ENCODE measurements around the gene GPR35. TPM values are rescaled to one million over a fixed set of nuclear protein-coding genes. Genes with fewer than 3 reads are reported as not detected.

Gene GPR35
- total RNA-seq, 1 donor, result 1.1 TPM

- no peak for TF ChIP-seq CTCF (IDR thresholded peaks at IDR 0.05; ENCODE audit: extremely low read depth, low read depth, low read length)
Measured at GRCh38 chr2:240628808-240629618, 3.7 kb downstream of the GPR35 start.

GRCh38 chr2:240629619-240629967 lies 4.3 kb downstream of the GPR35 start:
- Histone ChIP-seq H3K9me3 (ENCODE audit: low read depth, low read length) (peaks cover 3% of the 10 kb centered on the region), H3K4me3 (ENCODE audit: insufficient read depth, low read length) (no peak overlapping the region), H4K20me1 (ENCODE audit: insufficient read depth, low read length) (no peaks in the 10 kb centered on the region), H3K27me3 (ENCODE audit: insufficient read depth, low read length) (no peaks in the 10 kb centered on the region), H3K4me2 (ENCODE audit: insufficient read depth, low read length) (no peak overlapping the region), H3K79me2 (ENCODE audit: insufficient read depth, low read length) (no peaks in the 10 kb centered on the region), H2AFZ (ENCODE audit: low read length) (no peak overlapping the region), H3K4me1 (ENCODE audit: insufficient read depth, low read length) (peaks cover 5% of the 10 kb centered on the region), H3K27ac (ENCODE audit: low read depth, low read length) (no peak overlapping the region), H3K36me3 (ENCODE audit: insufficient read depth, low read length) (no peaks in the 10 kb centered on the region)
- DNase-seq (ENCODE audit: insufficient read length, low spot score, missing footprints), result peak; percentile 72
- TF ChIP-seq CTCF (IDR thresholded peaks at IDR 0.05; ENCODE audit: extremely low read depth, low read depth, low read length), result no peak

More at GRCh38 chr2:240628808-240629618, 3.7 kb downstream of the GPR35 start:
- DNase-seq (ENCODE audit: insufficient read length, low spot score, missing footprints), result peak; percentile 83
- Histone ChIP-seq H3K9me3 (ENCODE audit: low read depth, low read length) (peaks cover 3% of the 10 kb centered on the region), H3K36me3 (ENCODE audit: insufficient read depth, low read length) (no peaks in the 10 kb centered on the region), H4K20me1 (ENCODE audit: insufficient read depth, low read length) (no peaks in the 10 kb centered on the region), H2AFZ (ENCODE audit: low read length) (no peak overlapping the region), H3K27ac (ENCODE audit: low read depth, low read length) (no peak overlapping the region), H3K4me2 (ENCODE audit: insufficient read depth, low read length) (no peak overlapping the region), H3K27me3 (ENCODE audit: insufficient read depth, low read length) (no peaks in the 10 kb centered on the region), H3K4me1 (ENCODE audit: insufficient read depth, low read length) (peaks cover 5% of the 10 kb centered on the region), H3K4me3 (ENCODE audit: insufficient read depth, low read length) (no peak overlapping the region), H3K79me2 (ENCODE audit: insufficient read depth, low read length) (no peaks in the 10 kb centered on the region)

- Histone ChIP-seq H4K20me1 (ENCODE audit: insufficient read depth, low read length) (no peaks in the 10 kb centered on the region), H3K4me3 (ENCODE audit: insufficient read depth, low read length) (no peak overlapping the region), H3K27me3 (ENCODE audit: insufficient read depth, low read length) (no peaks in the 10 kb centered on the region), H3K79me2 (ENCODE audit: insufficient read depth, low read length) (no peaks in the 10 kb centered on the region), H3K4me1 (ENCODE audit: insufficient read depth, low read length) (peaks cover 5% of the 10 kb centered on the region), H3K36me3 (ENCODE audit: insufficient read depth, low read length) (no peaks in the 10 kb centered on the region), H3K4me2 (ENCODE audit: insufficient read depth, low read length) (no peak overlapping the region), H2AFZ (ENCODE audit: low read length) (no peak overlapping the region), H3K27ac (ENCODE audit: low read depth, low read length) (no peak overlapping the region), H3K9me3 (ENCODE audit: low read depth, low read length) (peaks cover 3% of the 10 kb centered on the region)
- DNase-seq (ENCODE audit: insufficient read length, low spot score, missing footprints), result peak; percentile 55
- no peak for TF ChIP-seq CTCF (IDR thresholded peaks at IDR 0.05; ENCODE audit: extremely low read depth, low read depth, low read length)
Measured at GRCh38 chr2:240629968-240630770, 4.9 kb downstream of the GPR35 start.

Data from osteoblast (primary cell).